Renal cortical epithelial cell (primary cell): ENCODE measurements around the gene SOX14. TPM values are rescaled to one million over a fixed set of nuclear protein-coding genes. Genes with fewer than 3 reads are reported as not detected.

Source experiments
- total RNA-seq: library from RNA; depleted of rRNA; stranded (reverse); fragments of >200 nt; gene quantifications from 2 replicates; pipeline ENCODE4 v1.2.3, GENCODE V29; 2014

The SOX14 gene
- total RNA-seq, 1 donor from 2014 or later: not detected

Other genes with a start within 250 kb of the SOX14 start
- gene CLDN18, start 245.8 kb downstream of the SOX14 start, total RNA-seq: not detected in 2 replicates